ENCODE measurements around the gene ANKRD13B. TPM values are rescaled to one million over a fixed set of nuclear protein-coding genes. Genes with fewer than 3 reads are reported as not detected.

Gene ANKRD13B
- total and polyA plus RNA-seq, 2 of the 13 experiments (the other 11 are each of a cell fraction or from before 2014, with no cell fraction given): 1.7 to 1.8 TPM

DNA sequence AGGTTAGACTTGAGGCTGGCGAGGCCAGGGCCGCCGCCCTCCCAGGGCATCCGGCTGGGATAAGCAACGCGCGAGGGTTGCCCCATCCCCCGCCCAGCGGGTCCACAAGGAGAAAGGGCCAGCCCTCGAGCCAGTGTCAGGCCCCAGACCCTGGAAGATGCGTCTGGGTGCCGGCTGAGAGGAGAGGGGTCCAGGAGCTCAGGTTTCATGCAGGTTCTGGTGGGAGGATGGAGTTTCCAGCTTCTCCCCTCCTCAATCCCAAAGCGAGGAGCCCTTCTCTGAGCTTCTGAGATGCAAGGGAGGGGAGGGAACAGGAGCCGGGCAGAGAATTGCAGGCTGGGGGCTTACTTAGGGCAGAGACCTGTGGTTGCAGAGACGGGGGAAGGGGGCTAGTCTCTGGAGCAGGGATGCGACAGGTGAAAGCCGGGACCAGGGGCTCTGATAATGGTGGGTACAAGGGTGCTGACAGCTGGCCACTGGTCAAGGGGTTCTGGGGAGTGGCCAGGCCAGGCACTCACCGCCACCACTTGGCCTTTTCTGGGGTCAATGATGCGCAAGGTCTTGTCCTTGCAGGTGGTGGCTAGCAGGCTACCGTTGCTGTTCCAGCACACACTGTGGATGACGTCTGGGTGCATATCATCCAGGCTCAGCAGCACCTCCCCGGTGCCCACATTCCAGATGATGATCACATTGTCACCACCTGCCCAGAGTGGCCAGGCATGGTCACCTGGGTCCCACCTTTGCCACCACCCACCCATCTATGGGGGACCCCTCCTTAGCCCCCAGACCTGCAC lies 25.5 kb downstream of the ANKRD13B start (continued):
- TF ChIP-seq, protein P1, sequence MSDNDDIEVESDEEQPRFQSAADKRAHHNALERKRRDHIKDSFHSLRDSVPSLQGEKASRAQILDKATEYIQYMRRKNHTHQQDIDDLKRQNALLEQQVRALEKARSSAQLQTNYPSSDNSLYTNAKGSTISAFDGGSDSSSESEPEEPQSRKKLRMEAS (IDR thresholded peaks at IDR 0.05): no peak
- TF ChIP-seq HNRNPLL (IDR thresholded peaks at IDR 0.05; ENCODE audit: low read depth, low read length, poor library complexity, severe bottlenecking): peak; percentile 12
- TF ChIP-seq, protein P2, sequence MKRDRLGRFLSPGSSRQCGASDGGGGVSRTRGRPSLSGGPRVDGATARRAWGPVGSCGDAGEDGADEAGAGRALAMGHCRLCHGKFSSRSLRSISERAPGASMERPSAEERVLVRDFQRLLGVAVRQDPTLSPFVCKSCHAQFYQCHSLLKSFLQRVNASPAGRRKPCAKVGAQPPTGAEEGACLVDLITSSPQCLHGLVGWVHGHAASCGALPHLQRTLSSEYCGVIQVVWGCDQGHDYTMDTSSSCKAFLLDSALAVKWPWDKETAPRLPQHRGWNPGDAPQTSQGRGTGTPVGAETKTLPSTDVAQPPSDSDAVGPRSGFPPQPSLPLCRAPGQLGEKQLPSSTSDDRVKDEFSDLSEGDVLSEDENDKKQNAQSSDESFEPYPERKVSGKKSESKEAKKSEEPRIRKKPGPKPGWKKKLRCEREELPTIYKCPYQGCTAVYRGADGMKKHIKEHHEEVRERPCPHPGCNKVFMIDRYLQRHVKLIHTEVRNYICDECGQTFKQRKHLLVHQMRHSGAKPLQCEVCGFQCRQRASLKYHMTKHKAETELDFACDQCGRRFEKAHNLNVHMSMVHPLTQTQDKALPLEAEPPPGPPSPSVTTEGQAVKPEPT (CRISPR knock-in tag; IDR thresholded peaks at IDR 0.05; ENCODE audit: low read depth): no peak
- 0 out of 2 replicates have a peak, but pooled peaks have one; percentile 9 for TF ChIP-seq THAP11 (CRISPR knock-in tag; IDR thresholded peaks at IDR 0.05)
- TF ChIP-seq CHD2 (IDR thresholded peaks at IDR 0.05; ENCODE audit: low read depth, low read length): no peak
- TF ChIP-seq, protein P3, sequence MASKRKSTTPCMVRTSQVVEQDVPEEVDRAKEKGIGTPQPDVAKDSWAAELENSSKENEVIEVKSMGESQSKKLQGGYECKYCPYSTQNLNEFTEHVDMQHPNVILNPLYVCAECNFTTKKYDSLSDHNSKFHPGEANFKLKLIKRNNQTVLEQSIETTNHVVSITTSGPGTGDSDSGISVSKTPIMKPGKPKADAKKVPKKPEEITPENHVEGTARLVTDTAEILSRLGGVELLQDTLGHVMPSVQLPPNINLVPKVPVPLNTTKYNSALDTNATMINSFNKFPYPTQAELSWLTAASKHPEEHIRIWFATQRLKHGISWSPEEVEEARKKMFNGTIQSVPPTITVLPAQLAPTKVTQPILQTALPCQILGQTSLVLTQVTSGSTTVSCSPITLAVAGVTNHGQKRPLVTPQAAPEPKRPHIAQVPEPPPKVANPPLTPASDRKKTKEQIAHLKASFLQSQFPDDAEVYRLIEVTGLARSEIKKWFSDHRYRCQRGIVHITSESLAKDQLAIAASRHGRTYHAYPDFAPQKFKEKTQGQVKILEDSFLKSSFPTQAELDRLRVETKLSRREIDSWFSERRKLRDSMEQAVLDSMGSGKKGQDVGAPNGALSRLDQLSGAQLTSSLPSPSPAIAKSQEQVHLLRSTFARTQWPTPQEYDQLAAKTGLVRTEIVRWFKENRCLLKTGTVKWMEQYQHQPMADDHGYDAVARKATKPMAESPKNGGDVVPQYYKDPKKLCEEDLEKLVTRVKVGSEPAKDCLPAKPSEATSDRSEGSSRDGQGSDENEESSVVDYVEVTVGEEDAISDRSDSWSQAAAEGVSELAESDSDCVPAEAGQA (IDR thresholded peaks at IDR 0.05; ENCODE audit: low read depth): no peak
- TF ChIP-seq, protein P3 (CRISPR knock-in tag; IDR thresholded peaks at IDR 0.05; ENCODE audit: borderline replicate concordance): no peak
- TF ChIP-seq, protein P4, sequence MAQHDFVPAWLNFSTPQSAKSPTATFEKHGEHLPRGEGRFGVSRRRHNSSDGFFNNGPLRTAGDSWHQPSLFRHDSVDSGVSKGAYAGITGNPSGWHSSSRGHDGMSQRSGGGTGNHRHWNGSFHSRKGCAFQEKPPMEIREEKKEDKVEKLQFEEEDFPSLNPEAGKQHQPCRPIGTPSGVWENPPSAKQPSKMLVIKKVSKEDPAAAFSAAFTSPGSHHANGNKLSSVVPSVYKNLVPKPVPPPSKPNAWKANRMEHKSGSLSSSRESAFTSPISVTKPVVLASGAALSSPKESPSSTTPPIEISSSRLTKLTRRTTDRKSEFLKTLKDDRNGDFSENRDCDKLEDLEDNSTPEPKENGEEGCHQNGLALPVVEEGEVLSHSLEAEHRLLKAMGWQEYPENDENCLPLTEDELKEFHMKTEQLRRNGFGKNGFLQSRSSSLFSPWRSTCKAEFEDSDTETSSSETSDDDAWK (CRISPR knock-in tag; IDR thresholded peaks at IDR 0.05): no peak
- TF ChIP-seq, protein P5, sequence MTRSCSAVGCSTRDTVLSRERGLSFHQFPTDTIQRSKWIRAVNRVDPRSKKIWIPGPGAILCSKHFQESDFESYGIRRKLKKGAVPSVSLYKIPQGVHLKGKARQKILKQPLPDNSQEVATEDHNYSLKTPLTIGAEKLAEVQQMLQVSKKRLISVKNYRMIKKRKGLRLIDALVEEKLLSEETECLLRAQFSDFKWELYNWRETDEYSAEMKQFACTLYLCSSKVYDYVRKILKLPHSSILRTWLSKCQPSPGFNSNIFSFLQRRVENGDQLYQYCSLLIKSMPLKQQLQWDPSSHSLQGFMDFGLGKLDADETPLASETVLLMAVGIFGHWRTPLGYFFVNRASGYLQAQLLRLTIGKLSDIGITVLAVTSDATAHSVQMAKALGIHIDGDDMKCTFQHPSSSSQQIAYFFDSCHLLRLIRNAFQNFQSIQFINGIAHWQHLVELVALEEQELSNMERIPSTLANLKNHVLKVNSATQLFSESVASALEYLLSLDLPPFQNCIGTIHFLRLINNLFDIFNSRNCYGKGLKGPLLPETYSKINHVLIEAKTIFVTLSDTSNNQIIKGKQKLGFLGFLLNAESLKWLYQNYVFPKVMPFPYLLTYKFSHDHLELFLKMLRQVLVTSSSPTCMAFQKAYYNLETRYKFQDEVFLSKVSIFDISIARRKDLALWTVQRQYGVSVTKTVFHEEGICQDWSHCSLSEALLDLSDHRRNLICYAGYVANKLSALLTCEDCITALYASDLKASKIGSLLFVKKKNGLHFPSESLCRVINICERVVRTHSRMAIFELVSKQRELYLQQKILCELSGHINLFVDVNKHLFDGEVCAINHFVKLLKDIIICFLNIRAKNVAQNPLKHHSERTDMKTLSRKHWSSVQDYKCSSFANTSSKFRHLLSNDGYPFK (CRISPR knock-in tag; IDR thresholded peaks at IDR 0.05; ENCODE audit: borderline replicate concordance): no peak
- no peak for TF ChIP-seq THYN1 (CRISPR knock-in tag; IDR thresholded peaks at IDR 0.05; ENCODE audit: borderline replicate concordance, low read depth)
- TF ChIP-seq ZNF207 (IDR thresholded peaks at IDR 0.05; ENCODE audit: borderline replicate concordance): no peak
- no peak for TF ChIP-seq NFE2L2 (IDR thresholded peaks at IDR 0.05; ENCODE audit: low read length)
- TF ChIP-seq HIVEP1 (CRISPR knock-in tag; IDR thresholded peaks at IDR 0.05): no peak
- TF ChIP-seq NCOR1 (IDR thresholded peaks at IDR 0.05; ENCODE audit: borderline replicate concordance, low read length): no peak
- no peak for TF ChIP-seq ISX (CRISPR knock-in tag; conservative IDR thresholded peaks at IDR 0.05)
- TF ChIP-seq TRIM24 (CRISPR knock-in tag; IDR thresholded peaks at IDR 0.05): no peak

Measured in HepG2 (cell line).